Adrenal gland (tissue), 5 donors: Measurements from ENCODE around the gene FOXP4.

ENCODE experiments used
- CTCF ChIP-seq, 6 experiments: fragments of 450-650 bp in 4 of 6; fragments of 200-600 bp in 2 of 6; sonication (generic) in 1 of 6; IDR thresholded peaks; 1 replicate in 5 of 6; 2 replicates in 1 of 6; pipeline versions ENCODE4 v1.5.1 to v1.8.0; 2016 to 2021; ENCODE audit warnings: antibody characterized with exemption in 6 of 6, mild to moderate bottlenecking in 2 of 6, moderate library complexity in 1 of 6
- POLR2A ChIP-seq, 2 donors: fragments of 450-650 bp; IDR thresholded peaks; one replicate each; pipeline ENCODE4 v1.6.1; 2017; ENCODE audit warnings: antibody characterized with exemption in 2 of 2, mild to moderate bottlenecking in 2 of 2, moderate library complexity in 1 of 2
- donor health status: DM: no; HTN: no; CAD: no.

DNA sequence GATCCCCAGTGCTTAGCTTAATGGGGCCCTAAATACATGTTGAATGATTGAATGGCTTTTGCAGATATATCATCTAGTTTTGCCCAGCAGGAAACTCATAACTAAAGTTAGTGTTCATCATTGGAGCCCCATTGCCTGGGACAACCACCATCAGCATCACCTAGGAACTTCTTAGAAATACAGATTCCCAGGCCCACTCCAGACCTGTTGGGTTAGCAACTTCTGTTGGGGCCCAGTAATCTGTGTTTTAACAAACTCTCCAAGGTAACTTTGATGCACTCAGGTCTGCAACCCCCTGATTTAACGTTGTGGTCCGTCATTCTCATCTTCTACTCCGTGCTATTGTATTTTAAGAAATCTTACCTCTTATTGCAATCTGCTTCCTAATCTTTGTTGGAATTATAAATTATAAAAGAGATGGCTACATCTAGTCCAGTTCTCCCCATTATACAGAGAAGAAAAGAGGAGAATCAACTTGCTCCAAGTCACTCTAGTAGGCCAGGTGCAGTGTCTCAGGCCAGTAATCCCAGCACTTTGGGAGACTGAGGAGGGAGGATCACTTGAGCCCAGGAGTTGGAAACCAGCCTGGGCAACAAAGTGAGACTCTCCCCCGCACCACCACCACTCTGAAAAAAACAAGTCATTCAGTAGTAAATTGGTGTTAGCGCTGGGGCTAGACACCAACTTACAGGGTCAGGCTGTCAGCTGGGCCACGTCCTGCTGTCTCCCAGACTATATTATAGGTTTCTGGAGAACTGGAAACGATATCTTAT lies 13.7 kb downstream of the FOXP4 start:
- no peak for TF ChIP-seq CTCF (IDR thresholded peaks at IDR 0.05)
- TF ChIP-seq POLR2A (IDR thresholded peaks at IDR 0.05): no peak
